ENCODE measurements around the gene POLE4.

POLE4 gene

GRCh38 chr2:74908748-74909444, 49.5 kb upstream of the POLE4 start:
- ChIA-PET POLR2A (no interaction called here), CTCF (interaction anchor here (1.0 kb wide), 1 partner anchor 10 kb away, joined by 3 read pairs; no protein-coding TSS in a partner anchor)
- no peak overlapping the region for H3K27ac ChIP-seq (ENCODE audit: extremely low read depth, low read depth, low read length)
- TF ChIP-seq ZNF768 (tag by site-specific recombination; IDR thresholded peaks at IDR 0.05) (no peak), PATZ1 (tag by site-specific recombination; IDR thresholded peaks at IDR 0.05) (no peak), ZNF777 (tag by site-specific recombination; IDR thresholded peaks at IDR 0.05; ENCODE audit: borderline replicate concordance) (no peak), TRIM28 (IDR thresholded peaks at IDR 0.05; ENCODE audit: borderline replicate concordance, low read length) (no peak), GLIS2 (tag by site-specific recombination; IDR thresholded peaks at IDR 0.05) (no peak), ZNF530 (tag by site-specific recombination; IDR thresholded peaks at IDR 0.05; ENCODE audit: low read depth) (no peak), ZNF76 (tag by site-specific recombination; IDR thresholded peaks at IDR 0.05; ENCODE audit: borderline replicate concordance, low read depth) (no peak), ZNF791 (tag by site-specific recombination; IDR thresholded peaks at IDR 0.05) (no peak)
- TF ChIP-seq, protein P1, sequence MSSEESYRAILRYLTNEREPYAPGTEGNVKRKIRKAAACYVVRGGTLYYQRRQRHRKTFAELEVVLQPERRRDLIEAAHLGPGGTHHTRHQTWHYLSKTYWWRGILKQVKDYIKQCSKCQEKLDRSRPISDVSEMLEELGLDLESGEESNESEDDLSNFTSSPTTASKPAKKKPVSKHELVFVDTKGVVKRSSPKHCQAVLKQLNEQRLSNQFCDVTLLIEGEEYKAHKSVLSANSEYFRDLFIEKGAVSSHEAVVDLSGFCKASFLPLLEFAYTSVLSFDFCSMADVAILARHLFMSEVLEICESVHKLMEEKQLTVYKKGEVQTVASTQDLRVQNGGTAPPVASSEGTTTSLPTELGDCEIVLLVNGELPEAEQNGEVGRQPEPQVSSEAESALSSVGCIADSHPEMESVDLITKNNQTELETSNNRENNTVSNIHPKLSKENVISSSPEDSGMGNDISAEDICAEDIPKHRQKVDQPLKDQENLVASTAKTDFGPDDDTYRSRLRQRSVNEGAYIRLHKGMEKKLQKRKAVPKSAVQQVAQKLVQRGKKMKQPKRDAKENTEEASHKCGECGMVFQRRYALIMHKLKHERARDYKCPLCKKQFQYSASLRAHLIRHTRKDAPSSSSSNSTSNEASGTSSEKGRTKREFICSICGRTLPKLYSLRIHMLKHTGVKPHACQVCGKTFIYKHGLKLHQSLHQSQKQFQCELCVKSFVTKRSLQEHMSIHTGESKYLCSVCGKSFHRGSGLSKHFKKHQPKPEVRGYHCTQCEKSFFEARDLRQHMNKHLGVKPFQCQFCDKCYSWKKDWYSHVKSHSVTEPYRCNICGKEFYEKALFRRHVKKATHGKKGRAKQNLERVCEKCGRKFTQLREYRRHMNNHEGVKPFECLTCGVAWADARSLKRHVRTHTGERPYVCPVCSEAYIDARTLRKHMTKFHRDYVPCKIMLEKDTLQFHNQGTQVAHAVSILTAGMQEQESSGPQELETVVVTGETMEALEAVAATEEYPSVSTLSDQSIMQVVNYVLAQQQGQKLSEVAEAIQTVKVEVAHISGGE (tag by site-specific recombination; conservative IDR thresholded peaks at IDR 0.05; ENCODE audit: low read depth) = no peak
- H3K9me3 ChIP-seq (ENCODE audit: control insufficient read depth, insufficient read depth, low read depth, low read length) = no peaks in the 10 kb centered on the region
- H3K4me3 ChIP-seq (ENCODE audit: low read depth, low read length) = no peak overlapping the region
- no peaks in the 10 kb centered on the region for H3K36me3 ChIP-seq (ENCODE audit: control insufficient read depth in 2 of 2, insufficient read depth in 1 of 2, low read length in 2 of 2)
- no peaks in the 10 kb centered on the region for H3K4me1 ChIP-seq (ENCODE audit: control insufficient read depth, insufficient read depth, low read length)

DNA sequence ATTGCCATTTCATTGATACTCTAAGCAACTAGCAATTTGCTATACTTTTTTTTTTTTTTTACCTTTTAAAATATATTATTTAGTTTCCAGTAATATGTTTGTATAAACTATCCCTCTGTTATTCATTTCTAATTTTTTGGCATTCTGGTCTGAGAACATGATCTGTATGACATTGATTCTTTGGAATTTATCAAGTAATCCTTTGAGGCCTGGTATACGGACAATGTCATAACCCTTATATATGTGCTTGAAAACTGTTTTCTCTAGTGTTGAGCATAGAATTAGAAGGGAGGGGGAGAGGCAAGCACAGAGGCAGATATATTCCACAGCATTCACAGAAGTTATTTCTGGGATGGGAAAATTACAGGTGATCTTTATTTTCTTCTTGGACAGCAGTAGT, 48.2 kb upstream of the POLE4 start:
- Histone ChIP-seq H3K4me3 (ENCODE audit: low read depth, low read length) (no peak overlapping the region), H3K4me1 (ENCODE audit: control insufficient read depth, insufficient read depth, low read length) (no peaks in the 10 kb centered on the region), H3K9me3 (ENCODE audit: control insufficient read depth, insufficient read depth, low read depth, low read length) (no peaks in the 10 kb centered on the region), H3K27ac (ENCODE audit: extremely low read depth, low read depth, low read length) (no peak overlapping the region), H3K36me3 (ENCODE audit: control insufficient read depth in 2 of 2, insufficient read depth in 1 of 2, low read length in 2 of 2) (no peaks in the 10 kb centered on the region)
- no peak for TF ChIP-seq GLI2 (tag by site-specific recombination; IDR thresholded peaks at IDR 0.05; ENCODE audit: borderline replicate concordance, low read depth)
- no peak for TF ChIP-seq ZBTB44 (tag by site-specific recombination; IDR thresholded peaks at IDR 0.05)
- TF ChIP-seq ZNF548 (tag by site-specific recombination; IDR thresholded peaks at IDR 0.05) = no peak
- ChIA-PET POLR2A (no interaction called here), CTCF (no interaction called here)

GRCh38 chr2:74911061-74911460, 47.4 kb upstream of the POLE4 start:
- Histone ChIP-seq H3K4me1 (ENCODE audit: control insufficient read depth, insufficient read depth, low read length) (no peaks in the 10 kb centered on the region), H3K36me3 (ENCODE audit: control insufficient read depth in 2 of 2, insufficient read depth in 1 of 2, low read length in 2 of 2) (no peaks in the 10 kb centered on the region), H3K9me3 (ENCODE audit: control insufficient read depth, insufficient read depth, low read depth, low read length) (no peaks in the 10 kb centered on the region), H3K4me3 (ENCODE audit: low read depth, low read length) (no peak overlapping the region), H3K27ac (ENCODE audit: extremely low read depth, low read depth, low read length) (no peak overlapping the region)
- POLR2A ChIA-PET = no interaction called here
- CTCF ChIA-PET = no interaction called here
- TF ChIP-seq ZBTB17 (tag by site-specific recombination; IDR thresholded peaks at IDR 0.05) = no peak
- TF ChIP-seq ZNF174 (tag by site-specific recombination; IDR thresholded peaks at IDR 0.05) = no peak
- TF ChIP-seq ZNF335 (tag by site-specific recombination; conservative IDR thresholded peaks at IDR 0.05) = no peak
- no peak for TF ChIP-seq ZNF658 (tag by site-specific recombination; IDR thresholded peaks at IDR 0.05)
- no peak for TF ChIP-seq ZNF132 (tag by site-specific recombination; IDR thresholded peaks at IDR 0.05; ENCODE audit: borderline replicate concordance)
- TF ChIP-seq MEIS1 (CRISPR knock-in tag; IDR thresholded peaks at IDR 0.05; ENCODE audit: borderline replicate concordance) = no peak
- TF ChIP-seq ZNF585B (tag by site-specific recombination; IDR thresholded peaks at IDR 0.05) = no peak
- TF ChIP-seq, protein P2, sequence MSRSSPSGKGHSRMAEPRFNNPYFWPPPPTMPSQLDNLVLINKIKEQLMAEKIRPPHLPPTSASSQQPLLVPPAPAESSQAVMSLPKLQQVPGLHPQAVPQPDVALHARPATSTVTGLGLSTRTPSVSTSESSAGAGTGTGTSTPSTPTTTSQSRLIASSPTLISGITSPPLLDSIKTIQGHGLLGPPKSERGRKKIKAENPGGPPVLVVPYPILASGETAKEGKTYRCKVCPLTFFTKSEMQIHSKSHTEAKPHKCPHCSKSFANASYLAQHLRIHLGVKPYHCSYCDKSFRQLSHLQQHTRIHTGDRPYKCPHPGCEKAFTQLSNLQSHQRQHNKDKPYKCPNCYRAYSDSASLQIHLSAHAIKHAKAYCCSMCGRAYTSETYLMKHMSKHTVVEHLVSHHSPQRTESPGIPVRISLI (tag by site-specific recombination; IDR thresholded peaks at IDR 0.05) = no peak
- no peak for TF ChIP-seq ZBTB6 (tag by site-specific recombination; IDR thresholded peaks at IDR 0.05)

Data from HEK293 (cell line).